ENCODE data around the gene FANCC. TPM values are rescaled to one million over a fixed set of nuclear protein-coding genes. Genes with fewer than 3 reads are reported as not detected.

The FANCC gene
- total and polyA plus RNA-seq, 2 of the 4 experiments (the other 2 are of a cell fraction) = 4.7 to 6.3 TPM

- H4K8ac ChIP-seq (ENCODE audit: low read depth in 2 of 2, low read length in 2 of 2) = no peak overlapping the region
- H3K4me3 ChIP-seq (ENCODE audit: insufficient read depth, low read depth, low read length) = no peak overlapping the region
- H3K4me1 ChIP-seq (ENCODE audit: control insufficient read depth, insufficient read depth, low read length) = no peaks in the 10 kb centered on the region
- no peak overlapping the region for H3K4ac ChIP-seq (ENCODE audit: low read depth, low read length)
- no peak overlapping the region for H2BK5ac ChIP-seq (ENCODE audit: low read depth, low read length, poor library complexity, severe bottlenecking)
- ChIA-PET POLR2A (ENCODE audit: unreplicated experiment) (no interaction called here), CTCF (interaction anchor here (0.7 kb wide), 1 partner anchor 10 kb away, joined by 3 read pairs; no protein-coding TSS in a partner anchor)
- no peak overlapping the region for H2BK120ac ChIP-seq (ENCODE audit: low read depth, low read length)
- no peak overlapping the region for H3K4me2 ChIP-seq (ENCODE audit: low read depth, low read length)
- dilution Hi-C loops (cut with HindIII; ENCODE audit: low sequenced_read_pairs, unreplicated experiment) (no loop called here), intact Hi-C loops (cut with micrococcal nuclease) (no loop called here), in situ Hi-C loops (cut with MboI; ENCODE audit: low sequenced_read_pairs) (loop anchor here (25.0 kb wide), 1 partner anchor 874 kb away; no protein-coding TSS in a partner anchor)
- H3K23ac ChIP-seq (ENCODE audit: low read depth, low read length) = no peak overlapping the region
- no peak overlapping the region for H2AFZ ChIP-seq (replicated peaks; ENCODE audit: low read length, poor library complexity)
- no peak for TF ChIP-seq MAFK (IDR thresholded peaks at IDR 0.05; ENCODE audit: low read depth, low read length)
- no peak for TF ChIP-seq RFX5 (IDR thresholded peaks at IDR 0.05; ENCODE audit: low read depth, low read length)
- no peak for TF ChIP-seq FOS (IDR thresholded peaks at IDR 0.05; ENCODE audit: low read depth, low read length)
- TF ChIP-seq, protein P1, sequence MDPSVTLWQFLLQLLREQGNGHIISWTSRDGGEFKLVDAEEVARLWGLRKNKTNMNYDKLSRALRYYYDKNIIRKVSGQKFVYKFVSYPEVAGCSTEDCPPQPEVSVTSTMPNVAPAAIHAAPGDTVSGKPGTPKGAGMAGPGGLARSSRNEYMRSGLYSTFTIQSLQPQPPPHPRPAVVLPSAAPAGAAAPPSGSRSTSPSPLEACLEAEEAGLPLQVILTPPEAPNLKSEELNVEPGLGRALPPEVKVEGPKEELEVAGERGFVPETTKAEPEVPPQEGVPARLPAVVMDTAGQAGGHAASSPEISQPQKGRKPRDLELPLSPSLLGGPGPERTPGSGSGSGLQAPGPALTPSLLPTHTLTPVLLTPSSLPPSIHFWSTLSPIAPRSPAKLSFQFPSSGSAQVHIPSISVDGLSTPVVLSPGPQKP (IDR thresholded peaks at IDR 0.05; ENCODE audit: borderline replicate concordance, low read depth, low read length) = no peak
- TF ChIP-seq SMC3 (IDR thresholded peaks at IDR 0.05; ENCODE audit: low read depth, low read length) = no peak
- TF ChIP-seq RCOR1 (IDR thresholded peaks at IDR 0.05; ENCODE audit: insufficient replicate concordance, low read length) = no peak
- TF ChIP-seq CEBPB (IDR thresholded peaks at IDR 0.05; ENCODE audit: low read depth, low read length) = no peak
- TF ChIP-seq RAD21 (IDR thresholded peaks at IDR 0.05; ENCODE audit: low read length) = no peak
- TF ChIP-seq NFE2L2 (IDR thresholded peaks at IDR 0.05; ENCODE audit: low read depth, low read length) = no peak
- TF ChIP-seq, protein P2, sequence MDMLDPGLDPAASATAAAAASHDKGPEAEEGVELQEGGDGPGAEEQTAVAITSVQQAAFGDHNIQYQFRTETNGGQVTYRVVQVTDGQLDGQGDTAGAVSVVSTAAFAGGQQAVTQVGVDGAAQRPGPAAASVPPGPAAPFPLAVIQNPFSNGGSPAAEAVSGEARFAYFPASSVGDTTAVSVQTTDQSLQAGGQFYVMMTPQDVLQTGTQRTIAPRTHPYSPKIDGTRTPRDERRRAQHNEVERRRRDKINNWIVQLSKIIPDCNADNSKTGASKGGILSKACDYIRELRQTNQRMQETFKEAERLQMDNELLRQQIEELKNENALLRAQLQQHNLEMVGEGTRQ (IDR thresholded peaks at IDR 0.05; ENCODE audit: low read depth, low read length) = no peak
- TF ChIP-seq BHLHE40 (IDR thresholded peaks at IDR 0.05; ENCODE audit: low read depth, low read length) = no peak
- TF ChIP-seq POLR2A (IDR thresholded peaks at IDR 0.05; ENCODE audit: low read depth, low read length) = no peak
- no peak for TF ChIP-seq MAZ (IDR thresholded peaks at IDR 0.05; ENCODE audit: borderline replicate concordance, low read depth, low read length)
- TF ChIP-seq CTCF (conservative IDR thresholded peaks at IDR 0.05; ENCODE audit: low read depth, low read length) = no peak
- no peak for TF ChIP-seq CHD1 (IDR thresholded peaks at IDR 0.05; ENCODE audit: low read depth, low read length)
- H4K91ac ChIP-seq (ENCODE audit: insufficient read depth, low read depth, low read length) = no peak overlapping the region
- H3K79me1 ChIP-seq (ENCODE audit: low read depth in 1 of 2, low read length in 2 of 2) = no peaks in the 10 kb centered on the region
- no peak overlapping the region for H3K14ac ChIP-seq (replicated peaks; ENCODE audit: low read depth, low read length)
- H3K56ac ChIP-seq (ENCODE audit: extremely low read depth, insufficient read depth, low read length) = no peak overlapping the region
- no TSS peak for BruUV-seq (replicated peaks)
- no peak overlapping the region for H3K18ac ChIP-seq (ENCODE audit: low read depth, low read length)
- H3K9me3 ChIP-seq (ENCODE audit: control insufficient read depth, insufficient read depth, low read length) = peaks cover 4% of the 10 kb centered on the region; the same call in 1 of the 2 replicates
- no peaks in the 10 kb centered on the region for H3K36me3 ChIP-seq (ENCODE audit: control insufficient read depth, insufficient read depth, low read length)
- ATAC-seq (ENCODE audit: low read depth) (no peak), DNase-seq (no peak)
- H2BK15ac ChIP-seq (ENCODE audit: low read depth, low read length) = no peak overlapping the region
- no peak overlapping the region for H3K9ac ChIP-seq (ENCODE audit: low read depth, low read length)
- 100% methylated on average over 1 of the region's 6 CpGs; no CpG with 5 or more reads in 1 of the 2 experiments for WGBS, 2 experiments (ENCODE audit: extremely low coverage in 2 of 2, insufficient read length in 1 of 2)
- H3K27ac ChIP-seq (ENCODE audit: insufficient read depth, low read length) = no peak overlapping the region
- no peak overlapping the region for H2AK9ac ChIP-seq (replicated peaks; ENCODE audit: low read depth, low read length, poor library complexity)
- H3K27me3 ChIP-seq (ENCODE audit: control insufficient read depth, insufficient read depth, low read length) = no peaks in the 10 kb centered on the region
- H4K20me1 ChIP-seq (ENCODE audit: insufficient read depth, low read length) = no peaks in the 10 kb centered on the region
- H2BK20ac ChIP-seq (ENCODE audit: low read depth, low read length) = no peak overlapping the region
- H4K5ac ChIP-seq (ENCODE audit: low read depth, low read length) = no peak overlapping the region
- H3K9me1 ChIP-seq (ENCODE audit: insufficient read depth, low read length) = 0 out of 2 replicates have a peak, but pooled peaks cover 3% of the 10 kb centered on the region
- no peak overlapping the region for H2AK5ac ChIP-seq (ENCODE audit: low read depth, low read length)
Measured at GRCh38 chr9:95338243-95338642, 20.7 kb upstream of the FANCC start.

Measured in IMR-90 (cell line).